Chondrocyte (in vitro differentiated cells): ENCODE measurements around the gene BMPER. TPM values are rescaled to one million over a fixed set of nuclear protein-coding genes. Genes with fewer than 3 reads are reported as not detected.

Experiments
- DNase-seq: peaks from one replicate; pipeline ENCODE4 v3.0.0; 2021; ENCODE audit warnings: mixed read lengths, low spot score
- H3K27ac Mint-ChIP-seq: one replicate; pipeline ENCODE4 v1.8.0; 2021; ENCODE audit warnings: mild to moderate bottlenecking, moderate library complexity, mixed read lengths; ENCODE audit not compliant: unreplicated experiment
- H3K27me3 Mint-ChIP-seq: 2 replicates; pipeline ENCODE4 v1.8.0; 2021; ENCODE audit warnings: low read depth, mixed read lengths
- H3K36me3 Mint-ChIP-seq: 2 replicates; pipeline ENCODE4 v1.8.0; 2021; ENCODE audit warnings: low read depth, mixed read lengths
- H3K4me1 Mint-ChIP-seq: 2 replicates; pipeline ENCODE4 v1.8.0; 2021; ENCODE audit warnings: low read depth, mild to moderate bottlenecking, mixed read lengths
- H3K4me3 Mint-ChIP-seq: one replicate; pipeline ENCODE4 v1.8.0; 2021; ENCODE audit warnings: mild to moderate bottlenecking, moderate library complexity, mixed read lengths; ENCODE audit not compliant: unreplicated experiment
- H3K9me3 Mint-ChIP-seq: 2 replicates; pipeline ENCODE4 v1.8.0; 2021; ENCODE audit warnings: low read depth, mixed read lengths
- total RNA-seq: library from RNA; stranded (reverse); gene quantifications from 3 replicates; pipeline ENCODE4 v1.2.1, GENCODE V29; 2021
- TF ChIP-seq, protein P1 (sequence below): fragments of 200-600 bp; sonication (generic); IDR thresholded peaks from 2 replicates; pipeline ENCODE4 v1.5.0; 2021; ENCODE audit warnings: antibody characterized with exemption, mild to moderate bottlenecking, moderate library complexity

Gene BMPER
- total RNA-seq, 1 donor from 2014 or later, result 0.30 TPM

GRCh38 chr7:33892945-33893344, 12.4 kb upstream of the BMPER start:
- Mint-ChIP-seq H3K4me1 (peaks cover 6% of the 10 kb centered on the region), H3K9me3 (no peaks in the 10 kb centered on the region), H3K36me3 (no peaks in the 10 kb centered on the region), H3K27ac (no peak overlapping the region), H3K4me3 (no peak overlapping the region), H3K27me3 (peaks cover 3% of the 10 kb centered on the region)
- no peak for DNase-seq
- TF ChIP-seq, protein P1, sequence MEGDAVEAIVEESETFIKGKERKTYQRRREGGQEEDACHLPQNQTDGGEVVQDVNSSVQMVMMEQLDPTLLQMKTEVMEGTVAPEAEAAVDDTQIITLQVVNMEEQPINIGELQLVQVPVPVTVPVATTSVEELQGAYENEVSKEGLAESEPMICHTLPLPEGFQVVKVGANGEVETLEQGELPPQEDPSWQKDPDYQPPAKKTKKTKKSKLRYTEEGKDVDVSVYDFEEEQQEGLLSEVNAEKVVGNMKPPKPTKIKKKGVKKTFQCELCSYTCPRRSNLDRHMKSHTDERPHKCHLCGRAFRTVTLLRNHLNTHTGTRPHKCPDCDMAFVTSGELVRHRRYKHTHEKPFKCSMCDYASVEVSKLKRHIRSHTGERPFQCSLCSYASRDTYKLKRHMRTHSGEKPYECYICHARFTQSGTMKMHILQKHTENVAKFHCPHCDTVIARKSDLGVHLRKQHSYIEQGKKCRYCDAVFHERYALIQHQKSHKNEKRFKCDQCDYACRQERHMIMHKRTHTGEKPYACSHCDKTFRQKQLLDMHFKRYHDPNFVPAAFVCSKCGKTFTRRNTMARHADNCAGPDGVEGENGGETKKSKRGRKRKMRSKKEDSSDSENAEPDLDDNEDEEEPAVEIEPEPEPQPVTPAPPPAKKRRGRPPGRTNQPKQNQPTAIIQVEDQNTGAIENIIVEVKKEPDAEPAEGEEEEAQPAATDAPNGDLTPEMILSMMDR, result no peak

GRCh38 chr7:33893377-33893776, 12.0 kb upstream of the BMPER start:
- TF ChIP-seq, protein P1, result no peak
- Mint-ChIP-seq H3K4me3 (no peak overlapping the region), H3K27me3 (peaks cover 3% of the 10 kb centered on the region), H3K36me3 (no peaks in the 10 kb centered on the region), H3K4me1 (peaks cover 6% of the 10 kb centered on the region), H3K9me3 (no peaks in the 10 kb centered on the region), H3K27ac (no peak overlapping the region)
- no peak for DNase-seq

DNA sequence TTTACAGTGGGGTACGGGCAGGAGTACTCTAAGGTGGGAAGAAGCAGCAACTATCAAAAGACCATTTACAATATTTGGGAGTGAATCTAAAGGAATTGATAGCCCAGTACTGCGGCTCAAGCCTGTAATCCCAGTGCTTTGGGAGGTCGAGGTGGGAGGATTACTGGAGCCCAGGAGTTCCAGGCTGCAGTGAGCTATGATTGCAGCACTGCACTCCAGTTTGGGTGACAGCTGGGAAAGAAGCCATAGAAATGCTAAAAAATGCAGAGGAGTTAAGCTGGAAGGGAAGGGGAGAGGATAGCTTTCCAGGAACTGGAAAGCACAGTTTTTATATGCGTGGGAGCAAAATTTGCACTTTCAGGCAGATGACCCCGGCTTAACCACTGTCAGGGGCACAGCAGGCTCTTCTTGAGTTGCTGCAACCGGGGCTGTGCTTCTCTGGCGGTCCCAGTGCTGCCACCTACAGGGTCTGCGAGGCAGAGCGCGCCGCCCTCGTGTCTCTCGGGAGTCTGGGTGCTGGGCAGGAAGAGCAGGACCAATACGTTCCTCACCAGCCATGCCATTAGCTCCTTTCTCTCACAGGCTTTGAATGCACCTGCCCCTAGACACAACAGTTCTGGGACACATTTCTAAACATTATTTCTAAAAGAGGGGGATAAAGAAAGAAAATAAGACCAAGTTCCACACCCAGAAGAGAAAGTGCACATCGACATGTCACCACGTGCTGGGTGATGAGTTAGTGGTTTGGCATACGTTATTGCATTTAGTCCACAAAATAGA, 10.1 kb upstream of the BMPER start:
- peak; percentile 95 for DNase-seq
- no peaks in the 10 kb centered on the region for H3K36me3 Mint-ChIP-seq

DNA sequence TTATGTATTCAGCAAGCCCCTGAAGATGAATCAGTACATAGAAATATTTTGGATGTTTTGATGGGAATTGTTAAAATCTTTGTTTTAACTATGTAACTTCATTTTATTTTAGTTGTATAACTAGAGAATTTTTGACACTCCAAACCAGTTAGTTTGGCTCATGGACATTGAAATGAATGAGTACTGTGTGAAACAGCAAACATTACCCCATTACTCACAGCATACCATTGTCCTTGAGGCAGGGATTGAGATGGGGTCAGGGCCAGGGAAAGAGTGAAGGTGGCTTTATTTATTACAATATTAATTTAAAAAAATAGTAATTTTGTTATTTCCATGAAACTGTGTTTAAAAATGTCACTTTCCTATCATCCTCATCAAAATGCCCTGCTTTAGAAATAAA, 4.8 kb upstream of the BMPER start:
- TF ChIP-seq, protein P1, result no peak
- DNase-seq, result no peak
- no peak overlapping the region for H3K27ac Mint-ChIP-seq
- H3K36me3 Mint-ChIP-seq, result no peaks in the 10 kb centered on the region
- no peaks in the 10 kb centered on the region for H3K9me3 Mint-ChIP-seq
- no peak overlapping the region for H3K4me3 Mint-ChIP-seq
- H3K27me3 Mint-ChIP-seq, result peaks cover 9% of the 10 kb centered on the region
- peaks cover 10% of the 10 kb centered on the region for H3K4me1 Mint-ChIP-seq

More for the DNA sequence above, 10.1 kb upstream of the BMPER start:
- TF ChIP-seq, protein P1, result peak; percentile 95
- Mint-ChIP-seq H3K9me3 (no peaks in the 10 kb centered on the region), H3K4me1 (peaks cover 6% of the 10 kb centered on the region), H3K27me3 (peaks cover 6% of the 10 kb centered on the region), H3K27ac (no peak overlapping the region), H3K4me3 (no peak overlapping the region)

DNA sequence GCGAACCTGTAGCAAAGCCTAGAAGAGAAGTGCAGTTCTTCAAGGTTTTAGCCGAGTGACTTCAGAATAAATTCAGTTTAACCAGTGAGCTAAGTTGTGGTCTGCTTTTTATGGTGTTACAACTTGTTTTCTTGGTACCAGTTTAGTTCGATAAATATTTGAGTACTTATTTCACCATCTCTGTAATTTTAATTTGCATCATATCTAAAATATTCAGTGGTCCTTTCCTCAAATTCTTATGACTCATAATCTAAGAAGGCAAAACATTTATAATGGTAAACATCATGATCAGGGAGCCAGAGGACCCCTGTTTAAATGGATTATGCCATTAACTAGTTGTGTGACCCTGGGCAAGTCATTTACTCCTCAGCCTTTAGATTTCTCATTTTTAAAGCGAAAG, 4.1 kb upstream of the BMPER start:
- Mint-ChIP-seq H3K4me3 (no peak overlapping the region), H3K36me3 (no peaks in the 10 kb centered on the region), H3K27ac (no peak overlapping the region), H3K27me3 (peaks cover 13% of the 10 kb centered on the region), H3K4me1 (peaks cover 10% of the 10 kb centered on the region), H3K9me3 (no peaks in the 10 kb centered on the region)
- TF ChIP-seq, protein P1, result no peak
- DNase-seq, result no peak
